Right lobe of liver (tissue), 4 donors: ENCODE data around the gene CHORDC1.

Experiments used
- CTCF ChIP-seq, 4 donors: fragments of 200-600 bp in 3 of 4; fragments of 450-650 bp in 1 of 4; IDR thresholded peaks; one replicate each; pipeline versions ENCODE4 v1.5.1 to v1.8.0; 2016 to 2022; ENCODE audit warnings: antibody characterized with exemption in 4 of 4, mild to moderate bottlenecking in 2 of 4
- POLR2A ChIP-seq: fragments of 450-650 bp; IDR thresholded peaks from one replicate; pipeline ENCODE4 v1.6.1; 2017; ENCODE audit warnings: antibody characterized with exemption, mild to moderate bottlenecking
- donor health status: DM: no; HTN: no; CAD: no.
- donor health status: DM: no; HTN: no; CAD: no.
- donor health status: DM: no; HTN: yes; CAD: no.

- TF ChIP-seq POLR2A (no peak), CTCF (IDR thresholded peaks at IDR 0.05) (peak; percentile 69 to 90 (median 88))
Observed at GRCh38 chr11:90204832-90205646, 17.8 kb downstream of the CHORDC1 start.
